Fibroblast of lung (primary cell): ENCODE results near the gene STPG1. TPM values are rescaled to one million over a fixed set of nuclear protein-coding genes. Genes with fewer than 3 reads are reported as not detected.

ENCODE experiments used
- DNase-seq, 2 donors: peaks; one replicate each; pipeline versions ENCODE4 v3.0.0 to v3.0.0-alpha.2; 2010; ENCODE audit warnings: low read depth in 2 of 2
- H2AFZ ChIP-seq: 2 replicates; pipeline ENCODE4 v1.5.1; 2012; ENCODE audit warnings: low read length, control low read depth, inconsistent platforms
- H3K27ac ChIP-seq: 2 replicates; pipeline ENCODE4 v1.5.1; 2011; ENCODE audit warnings: low read length, control low read depth; ENCODE audit not compliant: insufficient read depth
- H3K27me3 ChIP-seq: 2 replicates; pipeline ENCODE4 v1.5.1; 2011; ENCODE audit warnings: mild to moderate bottlenecking, low read length; ENCODE audit not compliant: control insufficient read depth, insufficient read depth
- H3K36me3 ChIP-seq: 2 replicates; pipeline ENCODE4 v1.5.1; 2011; ENCODE audit warnings: low read length; ENCODE audit not compliant: control insufficient read depth, insufficient read depth
- H3K4me1 ChIP-seq: 2 replicates; pipeline ENCODE4 v1.5.1; 2011; ENCODE audit warnings: low read length; ENCODE audit not compliant: control insufficient read depth, insufficient read depth; ENCODE audit errors: extremely low read depth
- H3K4me2 ChIP-seq: 2 replicates; pipeline ENCODE4 v1.5.1; 2011; ENCODE audit warnings: low read length, control low read depth; ENCODE audit not compliant: insufficient read depth; ENCODE audit errors: extremely low read depth
- H3K4me3 ChIP-seq, 4 experiments: fragments of 200-600 bp in 1 of 4; sonication (generic) in 1 of 4; replicated peaks in 1 of 4; 2 replicates each; pipeline ENCODE4 v1.5.1; 2011 to 2016; ENCODE audit warnings: low read length in 4 of 4, low read depth in 3 of 4, mild to moderate bottlenecking in 3 of 4, control low read depth in 2 of 4, inconsistent platforms in 1 of 4, mixed read lengths in 1 of 4; ENCODE audit not compliant: insufficient read depth in 1 of 4; ENCODE audit errors: control extremely low read depth in 1 of 4
- H3K79me2 ChIP-seq: 2 replicates; pipeline ENCODE4 v1.5.1; 2012; ENCODE audit warnings: mild to moderate bottlenecking, low read length, inconsistent platforms; ENCODE audit not compliant: control insufficient read depth, insufficient read depth
- H3K9ac ChIP-seq: 2 replicates; pipeline ENCODE4 v1.5.1; 2011; ENCODE audit warnings: mild to moderate bottlenecking, low read length, control low read depth; ENCODE audit not compliant: insufficient read depth
- H3K9me3 ChIP-seq: 2 replicates; pipeline ENCODE4 v1.5.1; 2012; ENCODE audit warnings: low read depth, low read length; ENCODE audit not compliant: control insufficient read depth, insufficient read depth
- H4K20me1 ChIP-seq: 2 replicates; pipeline ENCODE4 v1.5.1; 2011; ENCODE audit warnings: low read length; ENCODE audit not compliant: control insufficient read depth, insufficient read depth; ENCODE audit errors: extremely low read depth
- CTCF ChIP-seq, 2 donors: IDR thresholded peaks in 1 of 2; conservative IDR thresholded peaks in 1 of 2; 1 replicate in 1 of 2; 2 replicates in 1 of 2; pipeline ENCODE4 v1.5.1; 2011 to 2012; ENCODE audit warnings: low read length in 2 of 2, control low read depth in 1 of 2, inconsistent platforms in 1 of 2, low read depth in 1 of 2, mild to moderate bottlenecking in 1 of 2
- EZH2 ChIP-seq: IDR thresholded peaks from 2 replicates; pipeline ENCODE4 v1.5.1; 2012; ENCODE audit warnings: low read length, control low read depth, mild to moderate bottlenecking; ENCODE audit errors: missing control alignments
- polyA plus RNA-seq, 2 donors: library from polyadenylated mRNA; depleted of rRNA in 1 of 2; stranded (reverse) in 1 of 2; unstranded in 1 of 2; fragments of >200 nt; gene quantifications; 2 replicates each; pipeline ENCODE4 v1.2.1, GENCODE V29; 2011 to 2012; ENCODE audit warnings: missing spikeins in 1 of 2
- total RNA-seq: library from RNA; depleted of rRNA; stranded (reverse); fragments of >200 nt; gene quantifications from 2 replicates; pipeline ENCODE4 v1.2.1, GENCODE V29; 2014

STPG1 gene
- total and polyA plus RNA-seq, 2 donors (not counting 1 experiment from before 2014, with no cell fraction given) = 7.9 to 8.5 TPM

GRCh38 chr1:24457866-24458265 lies 44.3 kb upstream of the STPG1 start:
- H3K27ac ChIP-seq = no peak overlapping the region
- peaks cover 5% of the 10 kb centered on the region for H3K36me3 ChIP-seq
- no peak overlapping the region for H3K4me3 ChIP-seq
- H2AFZ ChIP-seq = no peak overlapping the region
- H3K9me3 ChIP-seq = no peaks in the 10 kb centered on the region
- H3K4me2 ChIP-seq = no peak overlapping the region
- no peak overlapping the region for H3K9ac ChIP-seq
- H3K79me2 ChIP-seq = no peaks in the 10 kb centered on the region
- H3K27me3 ChIP-seq = no peaks in the 10 kb centered on the region
- DNase-seq = no peak
- no peak for TF ChIP-seq CTCF (conservative IDR thresholded peaks at IDR 0.05 in 1 of 2, IDR thresholded peaks at IDR 0.05 in 1 of 2; ENCODE audit: low read depth in 1 of 2, low read length in 2 of 2)
- TF ChIP-seq EZH2 = no peak
- no peaks in the 10 kb centered on the region for H3K4me1 ChIP-seq
- H4K20me1 ChIP-seq = no peaks in the 10 kb centered on the region

- H3K9me3 ChIP-seq = no peaks in the 10 kb centered on the region
- TF ChIP-seq EZH2 (no peak), CTCF (conservative IDR thresholded peaks at IDR 0.05 in 1 of 2, IDR thresholded peaks at IDR 0.05 in 1 of 2; ENCODE audit: low read depth in 1 of 2, low read length in 2 of 2) (no peak)
- H3K27me3 ChIP-seq = no peaks in the 10 kb centered on the region
- peaks cover 6% of the 10 kb centered on the region for H3K36me3 ChIP-seq
- H3K4me2 ChIP-seq = no peak overlapping the region
- H4K20me1 ChIP-seq = no peaks in the 10 kb centered on the region
- no peaks in the 10 kb centered on the region for H3K4me1 ChIP-seq
- no peak overlapping the region for H3K4me3 ChIP-seq
- no peaks in the 10 kb centered on the region for H3K79me2 ChIP-seq
- H2AFZ ChIP-seq = no peak overlapping the region
- no peak for DNase-seq
- H3K27ac ChIP-seq = no peak overlapping the region
- no peak overlapping the region for H3K9ac ChIP-seq
Observed at GRCh38 chr1:24455272-24455671, 41.7 kb upstream of the STPG1 start.

- peak in 1 of 2 donors; percentile 30 for DNase-seq
- Histone ChIP-seq H3K4me2 (no peak overlapping the region), H3K79me2 (no peaks in the 10 kb centered on the region), H3K4me3 (no peak overlapping the region), H3K36me3 (peaks cover 4% of the 10 kb centered on the region), H3K9ac (no peak overlapping the region), H3K27ac (no peak overlapping the region), H2AFZ (no peak overlapping the region), H3K9me3 (no peaks in the 10 kb centered on the region), H4K20me1 (no peaks in the 10 kb centered on the region), H3K27me3 (no peaks in the 10 kb centered on the region), H3K4me1 (no peaks in the 10 kb centered on the region)
- TF ChIP-seq EZH2 (no peak), CTCF (conservative IDR thresholded peaks at IDR 0.05 in 1 of 2, IDR thresholded peaks at IDR 0.05 in 1 of 2; ENCODE audit: low read depth in 1 of 2, low read length in 2 of 2) (no peak)
Observed at GRCh38 chr1:24454673-24455072, 41.1 kb upstream of the STPG1 start.
